ENCODE results near the gene SMAD6. TPM values are rescaled to one million over a fixed set of nuclear protein-coding genes. Genes with fewer than 3 reads are reported as not detected.

SMAD6 gene
- polyA plus RNA-seq, 1 of the 3 experiments (the other 2 are of a cell fraction), result 4.5 TPM

DNA sequence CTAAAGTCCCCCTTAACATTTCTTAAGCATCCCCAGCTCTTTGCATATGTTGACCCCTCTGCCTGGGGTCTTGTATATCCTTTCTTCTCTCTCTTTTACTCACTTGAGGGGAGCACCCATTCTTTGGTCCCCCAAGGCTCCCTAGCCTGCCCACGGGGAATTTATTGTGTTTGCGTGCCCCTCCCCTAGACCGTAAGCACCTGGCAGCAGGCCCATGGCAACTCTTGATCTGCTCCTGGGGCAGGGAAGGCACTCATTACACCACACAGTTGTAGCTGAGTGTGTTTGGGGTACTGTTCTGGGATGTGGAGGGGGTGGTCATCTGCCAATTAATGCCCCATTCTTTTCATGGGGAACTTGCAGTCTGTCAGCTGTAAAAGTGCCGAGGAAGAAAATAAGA, 27.3 kb upstream of the SMAD6 start:
- Histone ChIP-seq H3K4me1 (ENCODE audit: control insufficient read depth in 1 of 2, insufficient read depth in 2 of 2, low read depth in 1 of 2, low read length in 1 of 2) (peaks cover 7 to 14% of the 10 kb centered on the region in 2 experiments; a peak in 3 of 4 replicates), H3K4me3 (ENCODE audit: low read depth in 2 of 2, low read length in 1 of 2) (no peak overlapping the region), H3K36me3 (replicated peaks in 1 of 2; ENCODE audit: control insufficient read depth in 1 of 2, insufficient read depth in 2 of 2, low read length in 1 of 2) (no peaks in the 10 kb centered on the region), H2AFZ (ENCODE audit: low read depth) (no peak overlapping the region), H3K9me2 (no peaks in the 10 kb centered on the region), H4K20me1 (ENCODE audit: insufficient read depth) (no peaks in the 10 kb centered on the region), H3K27ac (ENCODE audit: low read depth in 2 of 2, low read length in 1 of 2) (no peak overlapping the region), H3K27me3 (ENCODE audit: insufficient read depth) (no peaks in the 10 kb centered on the region), H3K4me2 (no peak overlapping the region), H3K9ac (no peak overlapping the region), H3K9me3 (no peaks in the 10 kb centered on the region), H3K79me2 (ENCODE audit: insufficient read depth) (no peaks in the 10 kb centered on the region), H3F3A (replicated peaks; ENCODE audit: insufficient read depth) (no peaks in the 10 kb centered on the region)
- TF ChIP-seq GATA2 (CRISPR knock-in tag; IDR thresholded peaks at IDR 0.05) (no peak), JUND (IDR thresholded peaks at IDR 0.05) (no peak), EZH2phosphoT487 (IDR thresholded peaks at IDR 0.05; ENCODE audit: borderline replicate concordance, low read depth) (no peak), FOXJ3 (CRISPR knock-in tag; IDR thresholded peaks at IDR 0.05) (no peak)
- TF ChIP-seq, protein P1, sequence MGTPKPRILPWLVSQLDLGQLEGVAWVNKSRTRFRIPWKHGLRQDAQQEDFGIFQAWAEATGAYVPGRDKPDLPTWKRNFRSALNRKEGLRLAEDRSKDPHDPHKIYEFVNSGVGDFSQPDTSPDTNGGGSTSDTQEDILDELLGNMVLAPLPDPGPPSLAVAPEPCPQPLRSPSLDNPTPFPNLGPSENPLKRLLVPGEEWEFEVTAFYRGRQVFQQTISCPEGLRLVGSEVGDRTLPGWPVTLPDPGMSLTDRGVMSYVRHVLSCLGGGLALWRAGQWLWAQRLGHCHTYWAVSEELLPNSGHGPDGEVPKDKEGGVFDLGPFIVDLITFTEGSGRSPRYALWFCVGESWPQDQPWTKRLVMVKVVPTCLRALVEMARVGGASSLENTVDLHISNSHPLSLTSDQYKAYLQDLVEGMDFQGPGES (IDR thresholded peaks at IDR 0.05; ENCODE audit: low read depth, low read length), result no peak
- WGBS (ENCODE audit: low lambda C conversion rate), result 78% methylated on average over 4 of the region's 4 CpGs
- no peak for DNase-seq
- ChIA-PET POLR2A (no interaction called here), CTCF (interaction anchor here (0.8 kb wide), 1 partner anchor 23 kb away, joined by 5 read pairs; no protein-coding TSS in a partner anchor)

DNA sequence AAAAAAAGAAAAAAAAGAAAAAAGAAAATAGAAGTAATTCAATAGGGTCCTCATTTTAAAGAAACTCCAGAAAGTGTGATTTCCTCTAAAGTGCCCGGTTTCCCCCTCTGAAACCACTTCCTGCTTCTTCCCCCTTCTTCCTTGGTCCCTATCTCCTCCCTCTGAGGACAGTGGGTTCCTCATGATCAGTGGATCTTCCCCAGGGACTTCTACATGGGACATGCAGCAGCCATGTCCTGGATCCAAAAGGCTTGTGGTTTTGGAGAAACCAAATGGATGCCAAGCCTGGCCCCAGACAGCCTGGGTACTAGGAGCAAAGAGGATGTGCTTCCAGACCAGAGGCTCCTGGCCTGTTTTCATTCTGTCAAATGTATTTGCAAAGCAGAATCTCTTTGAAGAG, 26.6 kb upstream of the SMAD6 start:
- Histone ChIP-seq H3K27me3 (ENCODE audit: insufficient read depth) (no peaks in the 10 kb centered on the region), H3K9ac (no peak overlapping the region), H3K4me2 (no peak overlapping the region), H3K27ac (ENCODE audit: low read depth in 2 of 2, low read length in 1 of 2) (no peak overlapping the region), H3K9me2 (no peaks in the 10 kb centered on the region), H2AFZ (ENCODE audit: low read depth) (0 out of 2 replicates have a peak overlapping the region, but pooled peaks have one; percentile 41), H3K36me3 (replicated peaks in 1 of 2; ENCODE audit: control insufficient read depth in 1 of 2, insufficient read depth in 2 of 2, low read length in 1 of 2) (no peaks in the 10 kb centered on the region), H3K79me2 (ENCODE audit: insufficient read depth) (no peaks in the 10 kb centered on the region), H3F3A (replicated peaks; ENCODE audit: insufficient read depth) (no peaks in the 10 kb centered on the region), H4K20me1 (ENCODE audit: insufficient read depth) (no peaks in the 10 kb centered on the region), H3K9me3 (no peaks in the 10 kb centered on the region), H3K4me3 (ENCODE audit: low read depth in 2 of 2, low read length in 1 of 2) (no peak overlapping the region), H3K4me1 (ENCODE audit: control insufficient read depth in 1 of 2, insufficient read depth in 2 of 2, low read depth in 1 of 2, low read length in 1 of 2) (peaks cover 7 to 20% of the 10 kb centered on the region in 2 experiments; a peak in 3 of 4 replicates)
- DNase-seq, result no peak
- ChIA-PET POLR2A (no interaction called here), CTCF (no interaction called here)
- no peak for TF ChIP-seq JUND (IDR thresholded peaks at IDR 0.05)
- TF ChIP-seq, protein P2, sequence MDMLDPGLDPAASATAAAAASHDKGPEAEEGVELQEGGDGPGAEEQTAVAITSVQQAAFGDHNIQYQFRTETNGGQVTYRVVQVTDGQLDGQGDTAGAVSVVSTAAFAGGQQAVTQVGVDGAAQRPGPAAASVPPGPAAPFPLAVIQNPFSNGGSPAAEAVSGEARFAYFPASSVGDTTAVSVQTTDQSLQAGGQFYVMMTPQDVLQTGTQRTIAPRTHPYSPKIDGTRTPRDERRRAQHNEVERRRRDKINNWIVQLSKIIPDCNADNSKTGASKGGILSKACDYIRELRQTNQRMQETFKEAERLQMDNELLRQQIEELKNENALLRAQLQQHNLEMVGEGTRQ (IDR thresholded peaks at IDR 0.05; ENCODE audit: borderline replicate concordance, low read depth, low read length), result no peak
- TF ChIP-seq EP300 (IDR thresholded peaks at IDR 0.05; ENCODE audit: borderline replicate concordance in 1 of 2, low read depth in 1 of 2, low read length in 1 of 2), result no peak
- no peak for TF ChIP-seq RCOR1 (IDR thresholded peaks at IDR 0.05; ENCODE audit: low read length)
- TF ChIP-seq RFX5 (IDR thresholded peaks at IDR 0.05; ENCODE audit: low read length), result no peak
- TF ChIP-seq, protein P3, sequence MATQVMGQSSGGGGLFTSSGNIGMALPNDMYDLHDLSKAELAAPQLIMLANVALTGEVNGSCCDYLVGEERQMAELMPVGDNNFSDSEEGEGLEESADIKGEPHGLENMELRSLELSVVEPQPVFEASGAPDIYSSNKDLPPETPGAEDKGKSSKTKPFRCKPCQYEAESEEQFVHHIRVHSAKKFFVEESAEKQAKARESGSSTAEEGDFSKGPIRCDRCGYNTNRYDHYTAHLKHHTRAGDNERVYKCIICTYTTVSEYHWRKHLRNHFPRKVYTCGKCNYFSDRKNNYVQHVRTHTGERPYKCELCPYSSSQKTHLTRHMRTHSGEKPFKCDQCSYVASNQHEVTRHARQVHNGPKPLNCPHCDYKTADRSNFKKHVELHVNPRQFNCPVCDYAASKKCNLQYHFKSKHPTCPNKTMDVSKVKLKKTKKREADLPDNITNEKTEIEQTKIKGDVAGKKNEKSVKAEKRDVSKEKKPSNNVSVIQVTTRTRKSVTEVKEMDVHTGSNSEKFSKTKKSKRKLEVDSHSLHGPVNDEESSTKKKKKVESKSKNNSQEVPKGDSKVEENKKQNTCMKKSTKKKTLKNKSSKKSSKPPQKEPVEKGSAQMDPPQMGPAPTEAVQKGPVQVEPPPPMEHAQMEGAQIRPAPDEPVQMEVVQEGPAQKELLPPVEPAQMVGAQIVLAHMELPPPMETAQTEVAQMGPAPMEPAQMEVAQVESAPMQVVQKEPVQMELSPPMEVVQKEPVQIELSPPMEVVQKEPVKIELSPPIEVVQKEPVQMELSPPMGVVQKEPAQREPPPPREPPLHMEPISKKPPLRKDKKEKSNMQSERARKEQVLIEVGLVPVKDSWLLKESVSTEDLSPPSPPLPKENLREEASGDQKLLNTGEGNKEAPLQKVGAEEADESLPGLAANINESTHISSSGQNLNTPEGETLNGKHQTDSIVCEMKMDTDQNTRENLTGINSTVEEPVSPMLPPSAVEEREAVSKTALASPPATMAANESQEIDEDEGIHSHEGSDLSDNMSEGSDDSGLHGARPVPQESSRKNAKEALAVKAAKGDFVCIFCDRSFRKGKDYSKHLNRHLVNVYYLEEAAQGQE (IDR thresholded peaks at IDR 0.05; ENCODE audit: low read depth, low read length), result no peak
- no peak for TF ChIP-seq SMC3 (IDR thresholded peaks at IDR 0.05; ENCODE audit: low read depth, low read length)
- TF ChIP-seq RAD21 (IDR thresholded peaks at IDR 0.05; ENCODE audit: low read length), result no peak
- TF ChIP-seq, protein P4, sequence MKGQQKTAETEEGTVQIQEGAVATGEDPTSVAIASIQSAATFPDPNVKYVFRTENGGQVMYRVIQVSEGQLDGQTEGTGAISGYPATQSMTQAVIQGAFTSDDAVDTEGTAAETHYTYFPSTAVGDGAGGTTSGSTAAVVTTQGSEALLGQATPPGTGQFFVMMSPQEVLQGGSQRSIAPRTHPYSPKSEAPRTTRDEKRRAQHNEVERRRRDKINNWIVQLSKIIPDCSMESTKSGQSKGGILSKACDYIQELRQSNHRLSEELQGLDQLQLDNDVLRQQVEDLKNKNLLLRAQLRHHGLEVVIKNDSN (IDR thresholded peaks at IDR 0.05; ENCODE audit: borderline replicate concordance, low read depth), result no peak
- no peak for TF ChIP-seq ELF1 (IDR thresholded peaks at IDR 0.05)
- no peak for TF ChIP-seq POLR2AphosphoS5 (IDR thresholded peaks at IDR 0.05; ENCODE audit: low read depth, low read length)
- TF ChIP-seq MEF2A (IDR thresholded peaks at IDR 0.05; ENCODE audit: borderline replicate concordance, low read depth), result no peak
- WGBS (ENCODE audit: low lambda C conversion rate), result 97% methylated on average over 1 of the region's 1 CpG

Measured in SK-N-SH (cell line).